HEK293 (cell line): ENCODE data around the gene DNM1.

Source experiments
- CTCF ChIP-seq: fragments of 450-650 bp; formaldehyde crosslinking; IDR thresholded peaks from 2 replicates; pipeline ENCODE4 v1.5.1; 2016; ENCODE audit warnings: missing biosample characterization, missing genetic modification characterization
- SETDB1 ChIP-seq: IDR thresholded peaks from one replicate; pipeline ENCODE4 v1.6.1; 2017; ENCODE audit warnings: mild to moderate bottlenecking, low read length, moderate library complexity, mixed read lengths; ENCODE audit not compliant: insufficient read length
- TCF7L2 ChIP-seq: IDR thresholded peaks from 2 replicates; pipeline ENCODE4 v1.6.1; 2011; ENCODE audit warnings: low read depth, mild to moderate bottlenecking, inconsistent platforms, low read length, moderate library complexity, borderline replicate concordance
- ZNF704 ChIP-seq: fragments of 450-650 bp; formaldehyde crosslinking; IDR thresholded peaks from 2 replicates; pipeline ENCODE4 v1.5.1; 2016; ENCODE audit warnings: missing biosample characterization, missing genetic modification characterization

GRCh38 chr9:128213746-128214497 is 10.7 kb downstream of the DNM1 start:
- TF ChIP-seq SETDB1 (no peak), TCF7L2 (no peak), ZNF704 (tag by site-specific recombination) (no peak), CTCF (tag by site-specific recombination) (no peak)
